Nephron progenitor cell (in vitro differentiated cells): ENCODE data around the gene OR2M7.

Experiments used
- DNase-seq: peaks from one replicate; pipeline ENCODE4 v3.0.0; 2021
- H3K27ac Mint-ChIP-seq: 2 replicates; pipeline ENCODE4 v1.8.0; 2021; ENCODE audit warnings: mild to moderate bottlenecking, moderate library complexity, mixed read lengths
- H3K27me3 Mint-ChIP-seq: 2 replicates; pipeline ENCODE4 v1.8.0; 2021; ENCODE audit warnings: mild to moderate bottlenecking, low read depth, mixed read lengths; ENCODE audit not compliant: poor library complexity
- H3K36me3 Mint-ChIP-seq: 2 replicates; pipeline ENCODE4 v1.8.0; 2021; ENCODE audit warnings: low read depth, mixed read lengths
- H3K4me1 Mint-ChIP-seq: 2 replicates; pipeline ENCODE4 v1.8.0; 2021; ENCODE audit warnings: mixed read lengths
- H3K4me3 Mint-ChIP-seq: 2 replicates; pipeline ENCODE4 v1.8.0; 2021; ENCODE audit warnings: mild to moderate bottlenecking, moderate library complexity, mixed read lengths
- H3K9me3 Mint-ChIP-seq: 2 replicates; pipeline ENCODE4 v1.8.0; 2021; ENCODE audit warnings: mild to moderate bottlenecking, moderate library complexity, mixed read lengths
- TF ChIP-seq, protein P1 (sequence below): fragments of 200-600 bp; sonication (generic); IDR thresholded peaks from 2 replicates; pipeline ENCODE4 v1.5.0; 2021; ENCODE audit warnings: antibody characterized with exemption

The OR2M7 gene, protein sequence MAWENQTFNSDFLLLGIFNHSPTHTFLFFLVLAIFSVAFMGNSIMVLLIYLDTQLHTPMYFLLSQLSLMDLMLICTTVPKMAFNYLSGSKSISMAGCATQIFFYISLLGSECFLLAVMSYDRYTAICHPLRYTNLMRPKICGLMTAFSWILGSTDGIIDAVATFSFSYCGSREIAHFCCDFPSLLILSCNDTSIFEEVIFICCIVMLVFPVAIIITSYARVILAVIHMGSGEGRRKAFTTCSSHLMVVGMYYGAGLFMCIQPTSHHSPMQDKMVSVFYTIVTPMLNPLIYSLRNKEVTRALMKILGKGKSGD

DNA sequence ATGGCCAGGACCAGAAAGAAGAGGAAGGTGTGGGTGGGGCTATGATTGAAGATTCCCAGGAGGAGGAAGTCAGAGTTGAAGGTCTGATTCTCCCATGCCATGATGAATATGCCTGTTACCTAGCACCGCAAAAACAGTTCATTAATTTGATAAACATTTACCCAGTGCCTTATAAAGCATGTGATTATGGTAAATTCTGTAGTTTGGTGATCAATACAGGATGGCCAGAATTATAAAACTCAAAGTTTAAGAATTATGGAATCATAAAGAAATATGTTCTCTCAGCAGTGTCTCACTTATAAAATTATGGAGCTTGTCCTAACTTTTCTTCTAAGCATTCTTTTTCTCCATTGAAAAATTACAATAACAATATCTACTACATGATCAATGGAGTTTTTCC is at the start of gene OR2M7:
Gene OR2M7, minus strand, starts transcription at position 101 of the 400 bp plus-strand sequence. Its CDS starts 0 bp downstream, at position 101.
- no peak for DNase-seq
- peaks cover 3% of the 10 kb centered on the region for H3K27me3 Mint-ChIP-seq
- H3K4me1 Mint-ChIP-seq: no peaks in the 10 kb centered on the region
- TF ChIP-seq, protein P1, sequence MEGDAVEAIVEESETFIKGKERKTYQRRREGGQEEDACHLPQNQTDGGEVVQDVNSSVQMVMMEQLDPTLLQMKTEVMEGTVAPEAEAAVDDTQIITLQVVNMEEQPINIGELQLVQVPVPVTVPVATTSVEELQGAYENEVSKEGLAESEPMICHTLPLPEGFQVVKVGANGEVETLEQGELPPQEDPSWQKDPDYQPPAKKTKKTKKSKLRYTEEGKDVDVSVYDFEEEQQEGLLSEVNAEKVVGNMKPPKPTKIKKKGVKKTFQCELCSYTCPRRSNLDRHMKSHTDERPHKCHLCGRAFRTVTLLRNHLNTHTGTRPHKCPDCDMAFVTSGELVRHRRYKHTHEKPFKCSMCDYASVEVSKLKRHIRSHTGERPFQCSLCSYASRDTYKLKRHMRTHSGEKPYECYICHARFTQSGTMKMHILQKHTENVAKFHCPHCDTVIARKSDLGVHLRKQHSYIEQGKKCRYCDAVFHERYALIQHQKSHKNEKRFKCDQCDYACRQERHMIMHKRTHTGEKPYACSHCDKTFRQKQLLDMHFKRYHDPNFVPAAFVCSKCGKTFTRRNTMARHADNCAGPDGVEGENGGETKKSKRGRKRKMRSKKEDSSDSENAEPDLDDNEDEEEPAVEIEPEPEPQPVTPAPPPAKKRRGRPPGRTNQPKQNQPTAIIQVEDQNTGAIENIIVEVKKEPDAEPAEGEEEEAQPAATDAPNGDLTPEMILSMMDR: no peak
- no peak within 1 kb of the TSS for H3K27ac Mint-ChIP-seq
- H3K9me3 Mint-ChIP-seq: peaks cover 80% of the 10 kb centered on the region
- no peak within 1 kb of the TSS for H3K4me3 Mint-ChIP-seq
- H3K36me3 Mint-ChIP-seq: no peaks in the 10 kb centered on the region

DNA sequence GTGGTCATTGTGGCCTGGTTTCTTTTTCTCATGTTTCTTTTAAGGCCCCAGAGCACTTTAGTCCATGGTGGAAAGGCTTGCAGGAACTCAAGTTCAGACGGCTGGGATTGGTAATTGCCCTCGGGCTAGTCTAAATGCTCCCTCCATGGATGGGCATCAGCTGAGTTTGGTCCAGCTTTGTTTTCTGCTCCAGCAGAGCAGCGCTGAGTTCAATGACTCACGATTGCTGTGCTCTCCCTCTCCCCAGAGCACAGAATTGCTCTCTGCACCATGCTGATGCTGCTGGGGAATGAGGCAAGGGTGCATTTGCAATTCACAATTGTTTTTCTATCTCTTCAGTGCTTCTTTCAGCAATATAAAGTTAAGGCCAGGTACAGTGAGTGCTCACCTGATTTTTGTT is 49.4 kb upstream of the OR2M7 start:
- Mint-ChIP-seq H3K9me3 (peaks cover 97% of the 10 kb centered on the region), H3K4me1 (no peaks in the 10 kb centered on the region), H3K4me3 (no peak overlapping the region), H3K27ac (no peak overlapping the region), H3K27me3 (no peaks in the 10 kb centered on the region), H3K36me3 (no peaks in the 10 kb centered on the region)
- TF ChIP-seq, protein P1: no peak
- DNase-seq: no peak

DNA sequence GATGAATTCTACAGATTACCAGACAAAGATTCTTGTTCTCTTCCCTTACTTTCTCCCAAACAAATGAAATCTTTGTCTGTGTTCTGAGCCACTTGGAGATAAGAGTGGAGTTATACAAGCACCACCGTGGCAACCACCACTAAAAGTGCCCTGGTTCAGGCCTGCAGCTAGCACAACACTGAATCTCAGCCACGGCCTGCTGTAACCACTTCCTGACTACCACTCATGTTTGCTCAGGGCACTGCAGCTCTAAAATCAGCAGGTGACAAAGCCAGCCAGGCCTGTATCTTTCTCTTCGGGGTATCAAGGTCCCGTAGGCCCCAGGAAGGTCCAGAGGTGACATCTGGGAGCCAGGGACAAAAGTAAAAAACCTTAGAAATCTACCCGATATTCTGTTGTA is 48.0 kb upstream of the OR2M7 start:
- no peak for DNase-seq
- Mint-ChIP-seq H3K4me1 (no peaks in the 10 kb centered on the region), H3K4me3 (no peak overlapping the region), H3K9me3 (peaks cover 91% of the 10 kb centered on the region), H3K27ac (no peak overlapping the region), H3K36me3 (no peaks in the 10 kb centered on the region), H3K27me3 (no peaks in the 10 kb centered on the region)
- TF ChIP-seq, protein P1: no peak

DNA sequence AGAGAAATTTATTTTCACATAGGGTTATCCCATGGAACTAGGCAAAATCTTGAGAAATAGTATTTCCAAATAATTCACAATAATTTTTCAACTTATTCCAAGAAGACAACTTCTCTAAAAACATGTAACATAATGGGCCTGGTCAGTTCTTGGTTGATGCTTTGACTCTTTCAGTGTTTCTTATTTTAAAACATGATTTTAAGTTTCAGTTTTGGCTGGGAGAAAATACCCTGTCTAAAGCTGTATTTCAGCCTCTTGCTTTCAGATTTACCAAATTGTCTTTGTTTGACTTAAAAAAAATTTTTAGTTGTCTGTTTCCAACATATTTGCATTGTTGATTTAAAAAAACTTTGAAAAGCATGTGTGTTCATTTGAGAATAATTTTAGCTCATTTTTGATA is 42.2 kb upstream of the OR2M7 start:
- no peak overlapping the region for H3K27ac Mint-ChIP-seq
- no peak for DNase-seq
- H3K9me3 Mint-ChIP-seq: peaks cover 88% of the 10 kb centered on the region
- no peaks in the 10 kb centered on the region for H3K4me1 Mint-ChIP-seq
- no peak overlapping the region for H3K4me3 Mint-ChIP-seq
- TF ChIP-seq, protein P1: no peak
- H3K36me3 Mint-ChIP-seq: no peaks in the 10 kb centered on the region
- no peaks in the 10 kb centered on the region for H3K27me3 Mint-ChIP-seq

DNA sequence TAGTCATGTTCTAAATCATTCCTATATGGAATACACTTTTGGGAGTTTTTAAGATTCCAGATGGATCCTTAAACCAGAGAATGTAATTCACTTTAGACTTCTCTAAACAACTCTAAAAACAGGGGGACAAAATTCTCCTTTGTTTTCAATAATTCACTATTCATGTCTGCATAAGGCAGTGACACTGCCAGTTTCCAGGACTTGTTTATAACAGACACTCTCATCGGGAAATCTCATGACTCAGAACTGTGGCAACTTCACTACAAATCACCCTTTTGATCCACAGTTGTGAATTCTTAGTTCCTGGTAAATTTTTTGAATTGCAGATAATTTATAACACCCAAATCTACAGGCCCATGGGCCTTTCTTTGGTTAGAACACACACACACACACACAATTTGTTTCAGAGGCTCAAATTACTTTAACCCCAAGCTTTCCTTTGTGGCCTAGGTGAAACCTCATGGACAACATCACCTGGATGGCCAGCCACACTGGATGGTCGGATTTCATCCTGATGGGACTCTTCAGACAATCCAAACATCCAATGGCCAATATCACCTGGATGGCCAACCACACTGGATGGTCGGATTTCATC is 36.9 kb upstream of the OR2M7 start, which contains the start of gene OR2T4:
Gene OR2T4, plus strand, starts transcription at position 545 of the 595 bp plus-strand sequence. Its CDS starts 0 bp downstream, at position 545.
- no peaks in the 10 kb centered on the region for H3K27me3 Mint-ChIP-seq
- peaks cover 86% of the 10 kb centered on the region for H3K9me3 Mint-ChIP-seq
- no peaks in the 10 kb centered on the region for H3K36me3 Mint-ChIP-seq
- DNase-seq: no peak
- TF ChIP-seq, protein P1: no peak
- H3K27ac Mint-ChIP-seq: no peak within 1 kb of the TSS
- H3K4me3 Mint-ChIP-seq: no peak within 1 kb of the TSS
- H3K4me1 Mint-ChIP-seq: no peaks in the 10 kb centered on the region
